Measurements from ENCODE around the gene GDF15. TPM values are rescaled to one million over a fixed set of nuclear protein-coding genes. Genes with fewer than 3 reads are reported as not detected.

GDF15 gene
- total RNA-seq, 4 donors from 2014 or later: 6.8 to 11.6 (median 9.0) TPM

DNA sequence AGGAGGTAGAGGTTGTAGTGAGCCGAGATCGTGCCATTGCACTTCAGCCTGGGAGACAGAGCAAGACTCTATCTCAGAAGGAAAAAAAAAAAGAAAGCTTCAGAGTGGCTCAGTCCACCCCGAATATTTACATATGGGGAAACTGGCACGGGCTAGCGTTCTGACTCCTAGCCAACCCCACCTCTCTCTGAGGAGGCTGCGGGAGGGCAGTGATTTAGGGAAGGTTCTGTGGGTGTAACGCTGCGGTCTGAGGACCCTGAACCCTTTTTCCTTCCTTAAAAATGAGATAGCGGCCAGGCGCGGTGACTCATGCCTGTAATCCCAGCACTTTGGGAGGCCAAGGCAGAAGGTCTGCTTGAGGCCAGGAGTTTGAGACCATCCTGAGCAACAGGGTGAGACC, 6.5 kb downstream of the GDF15 start:
- H3K27me3 ChIP-seq: no peaks in the 10 kb centered on the region
- H3K36me3 ChIP-seq: no peaks in the 10 kb centered on the region
- H3K9me3 ChIP-seq: no peaks in the 10 kb centered on the region
- peak in 2 of 3 donors; percentile 44 to 72 for DNase-seq
- TF ChIP-seq POLR2A (IDR thresholded peaks at IDR 0.05): no peak
- TF ChIP-seq, protein P1, sequence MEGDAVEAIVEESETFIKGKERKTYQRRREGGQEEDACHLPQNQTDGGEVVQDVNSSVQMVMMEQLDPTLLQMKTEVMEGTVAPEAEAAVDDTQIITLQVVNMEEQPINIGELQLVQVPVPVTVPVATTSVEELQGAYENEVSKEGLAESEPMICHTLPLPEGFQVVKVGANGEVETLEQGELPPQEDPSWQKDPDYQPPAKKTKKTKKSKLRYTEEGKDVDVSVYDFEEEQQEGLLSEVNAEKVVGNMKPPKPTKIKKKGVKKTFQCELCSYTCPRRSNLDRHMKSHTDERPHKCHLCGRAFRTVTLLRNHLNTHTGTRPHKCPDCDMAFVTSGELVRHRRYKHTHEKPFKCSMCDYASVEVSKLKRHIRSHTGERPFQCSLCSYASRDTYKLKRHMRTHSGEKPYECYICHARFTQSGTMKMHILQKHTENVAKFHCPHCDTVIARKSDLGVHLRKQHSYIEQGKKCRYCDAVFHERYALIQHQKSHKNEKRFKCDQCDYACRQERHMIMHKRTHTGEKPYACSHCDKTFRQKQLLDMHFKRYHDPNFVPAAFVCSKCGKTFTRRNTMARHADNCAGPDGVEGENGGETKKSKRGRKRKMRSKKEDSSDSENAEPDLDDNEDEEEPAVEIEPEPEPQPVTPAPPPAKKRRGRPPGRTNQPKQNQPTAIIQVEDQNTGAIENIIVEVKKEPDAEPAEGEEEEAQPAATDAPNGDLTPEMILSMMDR (IDR thresholded peaks at IDR 0.05): no peak
- H3K4me1 ChIP-seq: peaks cover 5 to 20% (median 10%) of the 10 kb centered on the region in 4 donors
- H3K4me3 ChIP-seq: no peak overlapping the region
- H3K27ac ChIP-seq: peak overlapping the region in 1 of 4 donors; percentile 31

DNA sequence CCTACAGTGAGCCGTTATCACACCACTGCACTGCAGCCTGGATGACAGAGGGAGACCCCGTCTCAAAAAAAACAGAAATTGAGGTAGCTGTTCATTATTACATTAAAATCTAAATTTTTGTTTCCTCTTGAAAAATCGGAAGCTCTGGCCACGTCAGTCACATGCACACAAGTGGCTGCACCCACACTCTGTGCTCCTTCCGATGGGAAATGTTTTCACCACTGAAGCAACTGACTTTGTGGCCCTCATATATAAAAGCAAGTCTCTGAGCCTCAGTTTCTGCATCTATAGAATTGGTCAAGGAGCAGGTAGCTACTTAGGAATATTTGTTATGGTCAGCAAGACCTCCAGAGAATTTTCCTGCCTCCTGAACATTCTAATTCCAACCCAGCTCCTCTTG, 7.0 kb downstream of the GDF15 start:
- TF ChIP-seq, protein P1 (IDR thresholded peaks at IDR 0.05): no peak
- no peak for TF ChIP-seq POLR2A (IDR thresholded peaks at IDR 0.05)
- no peaks in the 10 kb centered on the region for H3K9me3 ChIP-seq
- peaks cover 4 to 19% (median 13%) of the 10 kb centered on the region in 4 donors for H3K4me1 ChIP-seq
- no peaks in the 10 kb centered on the region for H3K36me3 ChIP-seq
- no peaks in the 10 kb centered on the region for H3K27me3 ChIP-seq
- H3K4me3 ChIP-seq: no peak overlapping the region
- no peak for DNase-seq
- H3K27ac ChIP-seq: peak overlapping the region in 1 of 4 donors; percentile 31

DNA sequence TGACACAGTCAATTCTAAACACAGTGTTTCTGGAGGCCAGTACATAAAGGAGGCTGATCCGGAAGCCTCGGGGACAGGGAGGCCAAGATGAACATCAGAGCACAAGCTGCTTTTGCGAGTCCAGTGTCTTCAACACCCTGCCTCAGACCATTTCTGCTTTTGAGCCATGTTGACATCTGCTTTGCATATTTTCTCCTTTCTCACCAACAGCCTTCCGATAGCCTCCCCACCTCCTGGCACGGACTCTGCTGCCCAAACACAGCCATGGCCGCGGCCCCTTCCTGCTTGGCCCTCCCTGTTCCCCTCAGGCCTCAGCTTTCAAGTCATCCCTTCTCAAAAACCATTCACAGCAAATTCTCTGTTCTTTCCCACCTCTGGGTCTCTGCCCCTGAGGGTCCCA, 7.9 kb downstream of the GDF15 start:
- Histone ChIP-seq H3K27ac (peak overlapping the region in 1 of 4 donors; percentile 10), H3K36me3 (no peaks in the 10 kb centered on the region), H3K4me1 (peaks cover 0 to 17% (median 11%) of the 10 kb centered on the region in 4 donors), H3K4me3 (peak overlapping the region in 1 of 4 donors; percentile 15), H3K9me3 (no peaks in the 10 kb centered on the region), H3K27me3 (no peaks in the 10 kb centered on the region)
- peak in 1 of 3 donors; percentile 45 for DNase-seq
- TF ChIP-seq, protein P1 (IDR thresholded peaks at IDR 0.05): no peak
- no peak for TF ChIP-seq POLR2A (IDR thresholded peaks at IDR 0.05)

DNA sequence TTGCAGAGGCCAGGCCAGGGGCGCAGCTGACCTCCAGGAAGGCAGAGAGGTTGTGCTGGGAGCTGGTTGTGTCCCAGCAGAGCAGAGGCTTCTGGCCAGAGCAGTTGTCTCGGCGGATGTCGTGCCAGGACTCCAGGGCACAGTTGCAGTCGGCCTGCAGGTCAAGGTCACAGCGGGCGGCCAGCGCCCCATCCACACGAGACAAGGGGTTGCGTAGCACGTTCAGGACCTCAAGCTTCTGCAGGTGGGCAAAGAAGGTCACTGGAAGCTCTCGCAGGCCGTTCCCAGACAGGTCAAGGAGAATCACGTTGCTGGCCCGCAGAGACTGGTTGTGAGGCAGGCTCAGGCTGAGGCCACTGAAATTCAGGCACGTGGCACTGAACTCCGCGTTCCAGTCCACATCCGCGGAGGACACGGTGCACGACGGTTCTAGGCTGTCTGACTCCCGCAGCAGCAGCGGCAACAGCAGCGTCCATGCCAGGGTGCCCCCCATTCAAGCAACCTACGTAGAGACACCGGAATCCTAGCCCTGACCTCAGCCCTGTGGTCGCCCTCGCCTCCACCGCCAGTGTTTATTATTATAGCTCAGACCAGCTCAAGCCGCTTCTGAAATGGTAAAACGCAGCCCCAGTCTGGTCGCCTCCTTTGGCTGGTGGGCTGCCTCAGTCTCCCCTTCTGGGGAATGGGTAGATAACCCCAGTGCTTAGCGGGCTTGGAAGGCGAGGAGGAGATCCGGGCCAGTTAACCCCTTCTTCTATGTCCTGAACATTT, 10.7 kb downstream of the GDF15 start:
- Histone ChIP-seq H3K4me1 (peaks cover 0 to 28% (median 10%) of the 10 kb centered on the region in 4 donors), H3K4me3 (peak overlapping the region; percentile 22 to 47 (median 32)), H3K9me3 (no peaks in the 10 kb centered on the region), H3K27me3 (no peaks in the 10 kb centered on the region), H3K27ac (peak overlapping the region in 2 of 4 donors; percentile 30 to 66), H3K36me3 (no peaks in the 10 kb centered on the region)
- TF ChIP-seq, protein P1 (IDR thresholded peaks at IDR 0.05): no peak
- no peak for DNase-seq

DNA sequence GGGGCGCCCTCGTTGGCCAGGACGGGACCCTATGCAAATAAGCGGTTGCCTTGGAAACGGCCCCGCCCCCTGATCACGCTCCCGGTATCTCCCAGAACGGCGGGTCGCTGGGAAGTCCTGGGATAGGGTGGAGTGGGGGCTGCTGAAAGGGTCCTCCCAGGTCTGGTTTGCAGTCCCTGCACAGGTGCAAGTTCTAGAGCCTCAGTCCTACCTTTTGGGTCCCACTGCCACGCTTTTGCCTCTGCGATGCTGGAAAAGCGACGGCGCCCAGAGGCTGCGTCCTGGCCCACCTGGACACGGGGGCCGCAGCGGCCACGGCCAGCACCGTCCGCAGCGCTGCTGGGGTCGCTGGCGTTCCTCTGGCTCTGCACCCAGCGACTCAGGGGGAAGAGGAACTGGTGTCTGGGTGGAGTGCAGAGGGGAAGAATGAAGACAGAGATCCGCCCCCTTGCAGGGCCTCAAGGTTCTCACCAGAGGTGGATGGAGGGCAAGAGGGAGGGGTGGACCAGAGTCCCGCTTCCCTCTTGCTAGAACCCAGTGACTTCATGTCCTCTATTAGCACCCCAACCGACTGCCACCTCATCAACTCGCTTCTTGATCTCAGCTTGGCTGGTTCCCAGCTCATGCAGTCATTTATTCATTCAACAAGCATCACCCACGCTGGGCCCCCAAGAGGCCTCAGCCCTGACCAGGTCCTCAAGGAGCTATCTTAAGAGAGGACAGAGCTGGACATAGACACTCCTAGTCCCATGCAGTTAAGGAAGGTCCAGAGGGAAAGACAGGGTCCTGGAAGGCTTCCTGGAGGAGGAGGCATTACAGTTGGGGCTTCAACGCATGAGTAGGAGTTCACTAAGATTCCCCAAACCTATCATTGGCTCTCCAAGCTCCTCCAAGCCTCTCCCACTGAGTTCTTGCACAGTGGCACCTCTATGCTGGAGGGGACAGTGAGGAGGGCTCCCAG, 11.6 kb downstream of the GDF15 start, which contains the start of gene LRRC25:
Gene LRRC25 (minus strand): TSS at position 381 of the 961 bp plus-strand sequence. CDS start 659 bp downstream, outside the sequence.
- Histone ChIP-seq H3K4me3 (peak within 1 kb of the TSS; percentile 22 to 47 (median 32)), H3K27me3 (no peaks in the 10 kb centered on the region), H3K4me1 (peaks cover 0 to 35% (median 10%) of the 10 kb centered on the region in 4 donors), H3K36me3 (no peaks in the 10 kb centered on the region), H3K9me3 (no peaks in the 10 kb centered on the region), H3K27ac (peak within 1 kb of the TSS in 2 of 4 donors; percentile 30 to 66)
- peak in 2 of 3 donors; percentile 69 to 72 for DNase-seq
- TF ChIP-seq, protein P1 (IDR thresholded peaks at IDR 0.05): no peak
- TF ChIP-seq POLR2A (IDR thresholded peaks at IDR 0.05): no peak

All from Peyer's patch (tissue), 4 donors.